Fibroblast of skin of scalp (primary cell): Measurements from ENCODE around the gene KIAA1328.
A peak's percentile ranks its signal among the peaks of the same experiment; 100 is the strongest.

Experiments
- DNase-seq: peaks from one replicate; pipeline ENCODE4 v3.0.0-alpha.2; 2013

KIAA1328 gene

DNA sequence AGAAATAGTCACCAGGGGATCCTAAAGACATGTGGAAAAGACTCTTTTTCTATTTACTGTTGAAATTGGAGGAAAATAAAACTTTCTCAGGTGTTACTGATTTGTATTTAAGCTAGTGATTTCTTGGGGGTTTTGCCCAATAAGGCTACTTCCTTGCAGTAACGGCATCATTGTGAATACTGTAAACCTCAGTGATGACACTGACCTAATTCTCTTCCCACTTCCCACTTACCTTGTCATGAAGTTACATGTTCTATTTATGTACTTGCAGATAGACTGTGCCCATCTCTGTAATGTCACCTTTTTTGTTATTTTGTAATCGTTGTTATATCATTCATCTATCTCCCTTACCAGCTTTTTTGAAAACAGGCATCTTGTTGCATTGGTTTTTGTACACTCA lies 134.5 kb downstream of the KIAA1328 start:
- DNase-seq: no peak

DNA sequence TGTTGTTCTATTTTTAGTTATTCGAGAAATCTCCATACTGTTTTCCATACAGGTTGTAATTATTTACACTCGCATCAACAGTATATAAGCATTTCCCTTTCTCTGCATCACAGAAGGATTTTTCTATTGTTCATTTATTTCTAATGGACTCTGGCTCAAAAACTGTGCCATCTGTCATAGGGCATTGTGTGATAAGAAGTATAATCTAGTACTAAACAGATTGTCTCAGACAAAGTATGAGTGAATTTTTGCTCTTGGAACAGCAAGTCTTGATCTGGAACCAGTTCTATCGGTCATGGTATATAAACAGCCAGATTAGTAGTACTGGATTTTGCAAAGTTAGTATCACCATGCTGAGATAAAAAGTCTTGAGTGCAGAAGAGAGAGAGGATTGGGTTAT lies 145.8 kb downstream of the KIAA1328 start:
- DNase-seq: no peak

DNA sequence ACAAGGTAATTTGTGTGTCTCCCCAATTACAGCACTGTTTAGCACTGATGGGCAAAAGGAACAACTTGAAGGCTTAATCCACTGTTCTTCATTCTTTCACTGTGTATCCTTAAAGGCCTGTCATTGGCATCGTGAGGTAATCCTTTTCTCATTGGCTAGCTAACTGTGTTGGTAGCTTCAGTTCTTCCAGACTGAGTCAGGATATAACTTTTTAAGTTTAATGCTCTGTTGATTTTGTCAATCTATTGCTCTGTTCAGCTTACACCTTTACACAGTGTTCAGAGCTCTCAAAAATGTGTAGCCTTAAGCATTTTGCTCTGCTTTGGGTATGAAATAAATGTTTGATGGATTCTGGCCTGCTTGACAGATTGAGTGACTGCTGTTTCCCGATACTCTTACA lies 148.2 kb downstream of the KIAA1328 start:
- no peak for DNase-seq

DNA sequence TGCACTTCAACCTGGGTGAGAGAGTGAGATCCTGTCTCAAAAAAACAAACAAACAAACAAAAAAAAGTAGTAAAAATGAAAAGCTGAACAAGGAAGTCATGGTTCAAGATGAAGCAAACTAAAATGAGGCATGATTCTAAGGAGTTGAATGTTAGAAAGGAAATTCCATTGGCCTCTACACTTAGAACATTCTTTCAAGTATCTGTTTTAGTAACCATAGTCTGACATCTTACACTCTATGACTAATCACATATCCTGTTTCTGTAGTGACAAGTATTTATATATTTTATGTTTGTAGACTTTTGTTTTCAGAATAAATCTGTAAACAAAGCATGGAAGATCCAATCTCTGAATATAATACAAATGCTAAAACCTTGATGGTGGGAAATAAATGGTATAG lies 164.1 kb downstream of the KIAA1328 start:
- peak; percentile 29 for DNase-seq

DNA sequence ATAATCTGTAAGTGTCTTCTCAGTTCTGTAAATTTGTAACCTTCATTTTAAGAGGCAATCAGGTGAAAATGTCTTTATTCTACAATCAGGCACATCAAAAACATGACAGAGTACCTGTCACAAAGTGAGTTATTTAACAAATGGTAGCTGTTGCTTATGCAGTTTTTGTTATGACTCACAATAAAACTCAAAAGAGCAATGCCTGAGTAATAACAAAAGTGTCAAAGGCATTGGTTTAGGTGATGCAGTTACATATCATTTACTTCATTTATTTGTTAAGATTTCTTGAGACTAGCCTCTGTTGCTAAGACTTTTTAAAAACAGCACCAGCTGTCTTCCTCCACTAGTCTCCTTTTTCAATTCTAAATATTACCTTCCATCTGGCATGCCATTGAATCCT lies 177.8 kb downstream of the KIAA1328 start:
- no peak for DNase-seq

DNA sequence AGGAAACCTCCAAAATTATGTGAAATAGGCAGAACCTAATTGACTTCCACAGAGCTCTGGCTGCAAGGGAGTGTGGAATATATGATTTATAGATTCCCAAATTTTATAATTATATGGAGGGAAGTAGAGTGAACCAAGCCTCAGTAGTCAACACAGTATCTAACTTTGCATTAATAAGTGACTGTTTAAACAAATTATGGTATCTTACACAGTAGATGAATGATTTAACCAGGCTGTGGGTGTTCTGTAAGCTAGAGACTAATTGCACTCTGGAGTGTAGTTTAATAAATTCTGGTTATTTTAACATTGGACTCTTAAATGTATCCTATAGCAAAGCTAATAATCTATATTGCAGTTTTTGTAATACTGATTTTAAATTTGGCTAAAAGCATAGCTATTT lies 183.5 kb downstream of the KIAA1328 start:
- no peak for DNase-seq

DNA sequence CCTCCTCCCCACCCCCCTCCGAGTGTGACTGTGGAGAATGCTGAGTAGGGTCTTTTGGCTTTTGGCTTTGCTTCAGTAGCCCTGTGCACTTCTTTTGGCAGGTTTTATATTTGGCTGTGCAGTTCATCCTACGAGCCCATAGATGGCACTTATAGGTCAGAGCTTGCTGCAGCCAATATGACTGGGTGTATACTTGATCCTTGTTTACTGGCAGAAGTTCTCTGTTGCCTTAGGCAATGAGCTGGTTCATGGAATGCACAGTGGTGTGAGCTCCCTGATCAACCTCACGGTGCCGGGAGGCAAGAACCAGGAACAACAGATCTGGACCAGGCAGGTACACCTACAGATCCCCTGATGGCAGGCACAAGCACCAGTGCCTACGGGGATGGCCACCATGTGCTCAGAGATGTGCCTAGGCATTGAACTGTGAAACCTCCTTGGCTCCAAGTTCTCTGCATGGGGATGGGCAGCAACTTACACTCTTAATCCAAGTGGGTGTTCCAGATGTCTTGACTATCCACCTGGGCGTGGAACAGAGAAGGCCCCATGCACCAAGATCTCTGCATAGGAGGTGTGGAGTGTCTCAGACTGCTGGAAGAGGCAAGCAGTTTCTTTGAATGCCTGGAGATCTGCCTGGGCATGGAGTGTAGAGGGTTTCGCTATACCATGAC lies 190.4 kb downstream of the KIAA1328 start:
- DNase-seq: peak; percentile 4

DNA sequence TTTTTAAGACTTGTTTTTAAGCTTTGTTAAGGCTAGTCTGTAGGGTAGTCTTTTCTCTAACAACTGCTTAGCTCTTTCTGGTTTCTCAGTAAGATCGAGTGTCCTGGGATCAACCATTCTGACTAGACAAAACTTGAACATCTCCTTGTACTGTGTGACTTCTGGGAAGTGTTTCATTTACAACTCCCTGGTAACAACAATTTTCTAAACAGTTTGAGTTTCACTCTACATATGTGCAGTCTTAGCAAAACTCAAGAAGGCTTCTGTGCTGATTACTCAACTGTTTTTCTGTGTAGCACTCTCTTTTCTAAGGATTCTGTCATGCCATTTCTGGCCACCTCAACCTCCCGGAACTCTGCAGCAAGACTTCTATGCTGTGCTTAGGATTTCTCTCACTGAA lies 204.5 kb downstream of the KIAA1328 start:
- DNase-seq: no peak

DNA sequence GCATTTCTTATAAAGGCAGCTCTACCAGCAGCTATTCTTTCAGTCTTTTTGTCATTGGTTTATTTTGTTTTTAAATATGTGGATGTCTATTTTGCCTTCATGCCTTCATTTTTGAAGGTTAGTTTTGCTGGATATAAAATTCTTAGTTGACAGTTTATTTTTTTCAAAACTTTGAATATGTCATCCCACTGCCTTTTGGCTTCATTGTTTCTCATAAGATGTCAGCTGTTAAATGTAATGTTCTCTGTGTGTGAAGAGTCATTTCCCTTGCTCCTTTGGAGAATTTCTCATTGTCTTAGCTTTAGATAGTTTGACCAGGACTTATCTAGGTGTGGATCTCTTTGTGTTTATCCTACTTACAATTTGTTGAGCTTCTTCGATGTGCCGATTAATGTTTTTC lies 213.5 kb downstream of the KIAA1328 start:
- DNase-seq: no peak

DNA sequence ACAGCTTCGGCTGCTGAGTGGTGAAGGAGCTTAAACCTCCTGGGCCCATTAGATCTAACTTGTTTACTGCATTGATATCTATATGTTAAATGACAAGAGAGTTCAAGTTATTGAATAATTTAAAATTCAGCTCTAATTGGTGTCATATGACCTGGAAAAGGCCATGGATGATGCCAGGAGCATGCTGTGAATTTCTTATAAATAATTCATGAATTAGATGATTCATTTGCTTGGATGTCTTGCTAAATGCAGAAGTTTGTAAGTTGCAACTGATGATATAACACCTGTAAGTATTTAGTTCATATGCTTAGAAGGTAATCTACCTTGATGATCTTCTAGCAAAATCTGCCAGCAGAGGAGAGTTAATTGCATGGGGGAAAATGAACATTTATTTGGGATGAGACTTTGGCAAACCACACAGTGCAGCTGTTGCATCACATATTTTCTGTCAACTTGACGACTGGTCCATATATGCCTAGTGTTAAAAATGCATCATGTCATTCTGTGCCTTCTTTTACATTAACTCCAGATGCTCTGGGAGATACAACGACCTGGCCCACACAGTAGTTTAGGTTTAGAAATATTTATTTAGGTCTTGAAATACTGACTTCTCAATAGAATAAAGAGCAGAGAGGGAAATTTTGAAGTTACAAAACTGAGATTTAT lies 226.3 kb downstream of the KIAA1328 start:
- no peak for DNase-seq

DNA sequence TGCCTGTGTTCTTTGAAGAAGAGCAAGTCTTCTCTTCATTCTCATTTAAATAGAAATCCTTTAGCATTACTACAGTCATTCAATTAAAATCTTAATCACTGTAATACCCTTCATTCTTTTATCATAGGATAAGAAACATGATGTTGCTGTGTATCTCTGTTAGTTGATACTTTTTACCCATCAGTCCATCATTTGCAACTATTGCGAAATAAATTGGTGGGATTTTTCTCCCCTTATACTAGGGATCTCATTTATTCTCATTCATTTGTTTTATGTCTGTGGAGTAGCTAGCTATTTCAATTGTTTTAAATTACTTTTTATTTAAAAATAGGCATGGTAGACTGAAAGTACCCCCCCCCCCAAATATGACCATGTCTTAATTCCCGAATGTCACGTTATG lies 235.3 kb downstream of the KIAA1328 start:
- DNase-seq: no peak

DNA sequence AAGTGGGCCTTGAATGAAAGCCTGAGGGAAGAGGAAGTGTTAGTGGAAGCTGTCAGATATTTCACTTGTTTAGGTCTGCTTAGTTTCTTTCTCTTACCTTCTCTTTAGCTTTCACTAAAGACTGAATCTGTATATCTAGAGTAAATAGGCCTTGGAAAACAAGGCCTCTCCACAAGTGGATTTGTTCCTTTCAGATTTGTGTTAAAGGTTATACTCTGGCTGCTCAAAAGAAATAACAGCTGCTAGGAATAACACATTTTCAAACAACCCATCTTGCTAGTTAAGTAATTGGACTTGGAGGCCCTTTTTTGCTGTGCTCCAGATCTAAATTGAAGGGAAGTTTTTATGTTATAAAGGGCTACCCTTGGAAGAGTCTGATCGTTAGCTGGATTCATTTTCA lies 236.3 kb downstream of the KIAA1328 start:
- DNase-seq: no peak

DNA sequence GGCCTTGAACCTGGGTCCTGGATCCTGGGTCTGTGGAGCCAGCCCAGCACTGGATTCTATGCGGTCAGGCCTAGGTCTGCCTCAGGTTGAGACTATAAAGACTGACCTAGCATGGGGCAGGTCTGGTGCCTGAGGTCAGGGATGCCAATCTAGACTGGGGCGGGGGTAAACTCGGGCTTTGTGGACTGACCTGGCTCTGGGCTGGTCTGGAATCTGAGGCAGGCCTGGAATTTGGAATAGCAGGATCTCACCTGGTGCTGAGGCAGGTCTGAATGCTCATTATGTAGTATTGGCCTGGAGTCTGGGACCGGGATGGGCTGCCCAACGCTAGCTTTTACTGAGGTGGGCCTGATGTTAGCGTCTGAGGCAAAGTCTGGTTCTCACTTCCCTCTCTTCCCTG lies 256.0 kb downstream of the KIAA1328 start:
- DNase-seq: no peak

DNA sequence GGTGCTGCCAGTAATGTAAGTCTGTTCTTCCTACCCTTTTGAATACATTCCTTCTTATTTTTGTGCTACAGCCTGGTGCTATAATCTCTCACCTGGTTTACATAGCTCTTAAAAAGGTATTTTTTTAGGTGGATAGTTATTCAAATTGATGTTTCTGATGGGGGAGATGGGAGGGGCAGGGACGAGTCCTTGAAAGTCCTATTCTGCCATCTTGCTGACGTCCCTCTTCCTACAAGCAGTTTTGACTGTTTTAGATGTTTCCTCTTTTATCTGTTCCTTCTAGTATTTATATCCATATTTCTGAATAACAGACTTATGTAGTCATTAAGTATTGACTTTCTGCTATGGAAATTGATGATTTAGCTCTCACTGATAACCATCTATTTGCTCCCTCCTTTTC lies 256.4 kb downstream of the KIAA1328 start:
- DNase-seq: no peak

DNA sequence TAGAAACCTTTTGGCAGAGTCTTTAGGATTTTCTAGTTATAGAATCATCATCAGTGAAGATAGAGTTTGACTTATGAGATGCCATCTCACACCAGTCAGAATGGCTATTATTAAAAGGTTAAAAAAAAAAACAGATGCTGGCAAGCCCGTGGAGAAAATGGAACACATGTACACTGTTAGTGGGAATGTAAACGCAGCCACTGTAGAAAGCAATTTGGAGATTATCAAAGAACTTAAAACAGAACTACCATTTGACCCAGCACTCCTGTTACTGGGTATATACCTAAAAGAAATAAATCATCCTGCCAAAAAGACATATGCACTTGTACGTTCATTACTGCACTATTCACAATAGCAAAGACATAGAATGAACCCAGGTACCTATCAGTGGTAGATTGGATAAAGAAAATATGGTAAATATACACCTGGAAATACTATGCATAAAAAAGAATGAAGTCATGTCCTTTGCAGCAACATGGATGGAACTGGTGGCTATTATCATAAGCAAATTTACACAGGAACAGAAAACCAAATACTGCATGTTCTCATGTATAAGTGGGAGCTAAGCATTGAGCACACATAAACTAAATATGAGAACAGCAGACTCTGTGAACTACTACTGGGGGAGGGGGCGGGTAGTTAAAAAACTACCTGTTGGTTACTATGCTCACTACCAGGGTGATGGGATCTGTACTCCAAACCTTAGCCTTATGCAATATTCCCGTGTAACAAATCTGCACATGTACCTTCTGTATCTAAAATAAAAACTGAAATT lies 279.0 kb downstream of the KIAA1328 start:
- DNase-seq: no peak

DNA sequence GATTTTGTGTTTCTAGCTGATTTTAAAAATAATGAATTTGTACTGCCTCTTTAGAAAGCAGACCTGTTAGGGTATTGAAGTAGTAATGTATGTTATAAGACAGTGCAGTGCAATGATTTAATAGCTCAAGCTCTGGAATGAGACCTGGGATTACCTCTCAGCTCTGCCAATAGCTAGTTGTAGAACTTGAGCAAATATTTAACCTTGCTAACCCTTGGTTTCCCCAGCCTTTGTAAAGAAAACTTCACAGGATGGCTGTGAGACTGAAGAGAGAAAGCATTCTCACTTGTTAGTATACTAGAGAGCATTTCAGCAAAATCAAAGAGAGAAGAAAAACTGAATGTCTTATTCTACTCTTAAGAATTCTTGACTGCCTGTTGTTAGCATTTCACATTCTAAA lies 293.9 kb downstream of the KIAA1328 start:
- no peak for DNase-seq

DNA sequence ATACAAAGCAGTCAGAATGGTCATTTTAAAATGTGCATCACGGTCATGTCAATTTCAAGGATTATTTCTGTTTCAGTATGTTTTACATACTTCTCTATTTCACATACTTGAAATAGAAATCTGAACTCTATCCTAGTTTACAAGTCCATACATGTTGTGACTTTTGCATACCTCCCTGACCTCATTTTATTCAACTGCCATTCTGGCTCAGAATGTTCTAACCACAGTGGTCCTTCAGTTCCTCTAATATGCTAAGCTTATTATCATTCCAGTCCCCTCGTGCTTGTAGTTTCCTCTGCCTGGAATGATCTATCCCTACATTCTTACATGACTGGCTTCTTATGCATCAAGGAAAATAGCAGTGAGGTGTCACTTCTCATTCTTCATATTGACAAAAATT lies 295.6 kb downstream of the KIAA1328 start:
- DNase-seq: peak; percentile 53

DNA sequence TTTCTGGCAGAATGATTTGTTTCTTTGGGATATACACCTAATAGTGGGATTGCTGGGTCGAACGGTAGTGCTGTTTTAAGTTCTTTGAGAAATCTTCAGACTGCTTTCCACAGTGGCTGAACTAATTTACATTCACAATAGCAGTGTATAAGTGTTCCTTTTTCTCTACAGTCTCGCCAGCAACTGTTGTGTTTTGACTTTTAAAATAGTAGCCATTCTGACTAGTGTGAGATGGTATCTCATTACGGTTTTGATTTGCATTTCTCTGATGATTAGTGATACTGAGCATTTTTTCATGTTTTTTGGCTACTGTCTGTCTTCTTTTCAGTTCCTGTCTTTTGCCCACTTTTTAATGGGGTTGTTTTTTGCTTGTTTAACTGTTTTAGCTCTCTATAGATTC lies 306.2 kb downstream of the KIAA1328 start:
- DNase-seq: no peak

DNA sequence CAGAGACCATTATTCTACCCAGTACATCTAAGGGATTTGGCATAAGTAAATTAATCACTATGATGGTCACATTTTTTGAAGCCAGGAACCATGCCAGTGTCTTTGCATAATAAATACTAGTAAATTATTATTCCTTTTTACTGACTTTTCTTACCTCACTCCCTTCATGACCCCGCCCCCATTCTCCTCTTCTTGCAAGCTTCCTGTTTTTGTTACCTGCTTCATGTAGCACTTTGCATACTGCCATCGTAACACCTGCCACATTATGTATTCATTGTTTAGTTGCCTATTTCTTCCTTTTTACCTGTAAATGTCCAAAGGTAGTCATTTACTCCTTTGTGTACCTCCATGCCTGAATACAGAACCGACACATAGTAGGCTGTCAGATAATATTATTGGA lies 309.5 kb downstream of the KIAA1328 start:
- DNase-seq: no peak

DNA sequence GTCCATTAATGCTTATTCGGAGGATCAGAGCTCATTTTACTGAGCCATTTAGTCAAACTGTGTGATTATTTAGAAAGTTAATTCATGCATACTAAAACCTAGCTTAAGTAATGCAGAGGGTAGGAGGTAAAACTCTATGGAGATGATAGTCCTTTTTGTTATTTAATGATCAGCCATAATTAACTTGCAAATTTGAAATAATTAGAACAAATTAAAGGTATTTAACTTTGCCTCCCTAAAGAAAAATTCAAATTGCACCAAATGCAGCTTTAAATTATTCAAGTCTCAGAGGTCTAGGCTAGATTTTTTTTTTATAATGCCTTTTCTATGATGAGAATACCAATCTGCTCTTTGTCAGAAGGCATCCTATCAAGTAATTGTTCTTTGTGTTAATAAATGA lies 310.9 kb downstream of the KIAA1328 start:
- no peak for DNase-seq

DNA sequence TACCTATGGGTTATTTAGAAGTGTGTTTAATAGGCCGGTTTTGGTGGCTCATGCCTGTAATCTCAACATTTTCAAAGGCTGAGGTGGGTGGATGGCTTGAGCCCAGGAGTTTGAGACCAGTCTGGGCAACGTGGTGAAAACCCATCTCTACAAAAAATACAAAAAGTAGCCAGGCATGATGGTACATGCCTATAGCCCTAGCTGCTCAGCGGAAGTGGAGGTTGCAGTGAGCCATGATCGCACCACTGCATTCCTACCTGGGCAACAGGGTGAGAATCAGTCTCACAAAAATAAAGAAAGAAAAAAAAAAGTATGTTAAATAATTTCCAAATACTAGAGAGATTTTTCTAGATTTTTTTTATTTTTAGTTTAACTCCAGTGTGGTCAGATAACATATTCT lies 316.0 kb downstream of the KIAA1328 start:
- DNase-seq: no peak

DNA sequence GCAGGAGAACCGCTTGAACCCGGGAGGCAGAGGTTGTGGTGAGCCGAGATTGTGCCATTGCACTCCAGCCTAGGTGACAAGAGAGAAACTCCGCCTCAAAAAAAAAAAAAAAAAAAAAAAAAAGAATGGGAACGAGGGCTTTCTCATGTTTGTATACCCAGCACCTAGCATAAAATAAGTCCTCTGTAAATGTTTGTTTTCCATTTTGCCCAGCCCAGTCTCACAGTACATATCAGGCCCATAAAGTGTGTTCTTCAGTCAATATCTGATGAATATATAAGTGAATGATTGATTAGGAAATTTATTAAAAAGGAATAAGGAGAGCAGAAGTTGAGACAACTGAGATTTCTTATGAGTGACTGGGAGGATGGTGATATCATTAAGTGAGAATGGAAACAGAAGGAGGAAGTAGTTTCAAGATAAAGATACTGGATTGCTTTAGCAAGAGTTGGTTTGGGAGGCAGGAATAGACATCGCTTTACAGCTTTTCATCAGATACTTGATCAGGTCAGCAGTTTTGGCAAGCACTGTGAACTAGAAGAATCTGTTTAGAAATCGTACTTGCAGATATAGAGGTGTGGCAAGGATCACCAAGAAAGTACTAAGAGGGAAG lies 327.5 kb downstream of the KIAA1328 start:
- DNase-seq: no peak

DNA sequence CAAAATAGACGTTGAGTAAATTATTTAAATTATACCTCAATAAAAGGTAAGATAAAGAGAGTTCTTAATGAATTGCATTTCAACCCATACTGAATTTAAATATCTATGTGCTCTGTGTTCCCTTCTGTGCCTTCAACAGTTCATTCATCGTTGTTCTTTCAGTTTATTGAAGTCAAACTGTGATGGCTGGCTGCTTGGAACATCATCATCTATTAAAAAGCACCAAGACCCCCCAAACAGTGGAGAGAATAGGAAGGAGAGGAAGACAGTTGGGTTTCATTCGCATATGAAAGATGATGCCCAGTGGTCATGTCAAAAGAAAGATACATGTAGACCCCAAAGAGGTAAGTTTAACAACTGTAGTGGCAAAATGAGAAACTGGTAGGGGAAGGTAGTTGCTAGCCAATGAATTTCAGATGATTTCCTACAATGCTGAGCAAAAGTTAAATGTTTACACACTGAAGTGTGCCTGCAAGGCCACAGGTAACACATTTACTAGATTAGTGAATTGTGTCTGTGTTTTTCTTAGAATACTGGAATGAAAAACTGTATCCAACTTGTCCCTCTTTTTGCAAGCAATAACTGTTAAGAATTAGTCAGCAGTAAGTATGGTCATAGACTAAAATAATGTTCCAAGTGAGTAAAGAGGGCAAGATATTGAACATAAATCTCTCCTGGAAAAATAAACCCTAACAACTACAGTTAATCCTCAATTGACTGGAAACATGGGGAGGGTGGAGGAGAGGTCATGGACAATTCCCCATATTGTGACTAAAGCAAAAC lies 331.3 kb downstream of the KIAA1328 start:
- DNase-seq: no peak
